ENCODE measurements around the gene LAMP1.
"Not testable (repeated sequence)": the region's sequence is repeated elsewhere in the genome, so short reads cannot be mapped to it uniquely, and the experiment has no call there.

The LAMP1 gene

GRCh38 chr13:113299951-113300350 is 2.9 kb downstream of the LAMP1 start:
- H3K4me3 ChIP-seq (ENCODE audit: low read depth in 1 of 2, low read length in 1 of 2): no peak overlapping the region
- H3K27ac ChIP-seq: no peak overlapping the region
- no peaks in the 10 kb centered on the region for H3K27me3 ChIP-seq
- TF ChIP-seq, protein P1, sequence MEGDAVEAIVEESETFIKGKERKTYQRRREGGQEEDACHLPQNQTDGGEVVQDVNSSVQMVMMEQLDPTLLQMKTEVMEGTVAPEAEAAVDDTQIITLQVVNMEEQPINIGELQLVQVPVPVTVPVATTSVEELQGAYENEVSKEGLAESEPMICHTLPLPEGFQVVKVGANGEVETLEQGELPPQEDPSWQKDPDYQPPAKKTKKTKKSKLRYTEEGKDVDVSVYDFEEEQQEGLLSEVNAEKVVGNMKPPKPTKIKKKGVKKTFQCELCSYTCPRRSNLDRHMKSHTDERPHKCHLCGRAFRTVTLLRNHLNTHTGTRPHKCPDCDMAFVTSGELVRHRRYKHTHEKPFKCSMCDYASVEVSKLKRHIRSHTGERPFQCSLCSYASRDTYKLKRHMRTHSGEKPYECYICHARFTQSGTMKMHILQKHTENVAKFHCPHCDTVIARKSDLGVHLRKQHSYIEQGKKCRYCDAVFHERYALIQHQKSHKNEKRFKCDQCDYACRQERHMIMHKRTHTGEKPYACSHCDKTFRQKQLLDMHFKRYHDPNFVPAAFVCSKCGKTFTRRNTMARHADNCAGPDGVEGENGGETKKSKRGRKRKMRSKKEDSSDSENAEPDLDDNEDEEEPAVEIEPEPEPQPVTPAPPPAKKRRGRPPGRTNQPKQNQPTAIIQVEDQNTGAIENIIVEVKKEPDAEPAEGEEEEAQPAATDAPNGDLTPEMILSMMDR (IDR thresholded peaks at IDR 0.05): no peak
- H3K9me3 ChIP-seq: no peaks in the 10 kb centered on the region
- H3K36me3 ChIP-seq: peaks cover 8% of the 10 kb centered on the region
- H3K4me1 ChIP-seq (ENCODE audit: control insufficient read depth in 1 of 2, insufficient read depth in 1 of 2, low read depth in 1 of 2, low read length in 1 of 2): peaks cover 25 to 27% of the 10 kb centered on the region in 2 experiments

DNA sequence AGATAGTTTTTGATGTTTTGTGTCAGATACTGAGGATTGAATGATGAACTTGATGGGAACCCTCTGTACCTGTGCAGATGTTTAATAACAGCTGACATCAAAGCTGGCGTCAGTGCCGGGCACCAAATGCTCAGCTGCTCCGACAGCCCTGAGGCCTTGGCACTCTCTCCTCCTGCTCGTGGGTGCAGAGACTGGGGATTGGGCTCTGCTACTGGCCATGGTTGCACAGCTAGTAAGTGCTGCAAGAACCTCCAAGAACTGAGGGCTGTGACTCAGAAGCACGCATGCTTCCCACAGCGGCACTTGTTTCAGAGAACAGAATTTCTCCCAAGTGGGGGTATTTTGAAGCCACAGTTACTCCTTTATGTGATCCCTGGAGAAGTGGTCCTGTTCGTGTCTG is 5.9 kb downstream of the LAMP1 start:
- H3K36me3 ChIP-seq: peaks cover 12% of the 10 kb centered on the region
- TF ChIP-seq, protein P1 (IDR thresholded peaks at IDR 0.05): no peak
- no peak overlapping the region for H3K27ac ChIP-seq

GRCh38 chr13:113304121-113304520 is 7.1 kb downstream of the LAMP1 start:
- Histone ChIP-seq H3K27ac (no peak overlapping the region), H3K27me3 (no peaks in the 10 kb centered on the region), H3K36me3 (peaks cover 15% of the 10 kb centered on the region), H3K4me3 (ENCODE audit: low read depth in 1 of 2, low read length in 1 of 2) (no peak overlapping the region), H3K4me1 (ENCODE audit: control insufficient read depth in 1 of 2, insufficient read depth in 1 of 2, low read depth in 1 of 2, low read length in 1 of 2) (no peaks in the 10 kb centered on the region), H3K9me3 (no peaks in the 10 kb centered on the region)
- TF ChIP-seq, protein P1 (IDR thresholded peaks at IDR 0.05): no peak

More for the DNA sequence above, 5.9 kb downstream of the LAMP1 start:
- Histone ChIP-seq H3K9me3 (no peaks in the 10 kb centered on the region), H3K4me1 (ENCODE audit: control insufficient read depth in 1 of 2, insufficient read depth in 1 of 2, low read depth in 1 of 2, low read length in 1 of 2) (peaks cover 9% of the 10 kb centered on the region in 2 experiments), H3K4me3 (ENCODE audit: low read depth in 1 of 2, low read length in 1 of 2) (no peak overlapping the region), H3K27me3 (no peaks in the 10 kb centered on the region)

DNA sequence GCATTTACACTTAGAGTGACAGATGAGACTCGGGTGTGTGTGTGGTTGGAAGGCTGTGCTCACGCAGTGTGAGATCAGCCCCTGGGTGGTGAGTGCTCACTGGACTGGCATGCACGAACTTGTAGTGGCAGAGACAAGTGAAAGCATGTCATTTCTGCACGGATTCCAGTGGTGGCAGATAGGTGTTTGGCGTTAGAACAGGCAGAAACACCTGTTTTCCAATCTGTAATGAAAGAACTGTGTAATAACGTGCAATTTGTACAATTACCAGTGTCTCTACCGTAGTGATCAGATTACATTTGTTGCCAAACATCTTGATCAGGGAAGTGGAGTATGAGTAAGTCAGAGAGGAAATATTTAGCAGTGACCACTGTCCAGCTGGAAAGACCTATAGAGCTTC is 8.2 kb downstream of the LAMP1 start:
- TF ChIP-seq, protein P1 (IDR thresholded peaks at IDR 0.05): no peak
- Histone ChIP-seq H3K36me3 (peaks cover 26% of the 10 kb centered on the region), H3K27me3 (no peaks in the 10 kb centered on the region), H3K4me1 (ENCODE audit: control insufficient read depth in 1 of 2, insufficient read depth in 1 of 2, low read depth in 1 of 2, low read length in 1 of 2) (no peaks in the 10 kb centered on the region), H3K27ac (no peak overlapping the region), H3K4me3 (ENCODE audit: low read depth in 1 of 2, low read length in 1 of 2) (no peak overlapping the region), H3K9me3 (no peaks in the 10 kb centered on the region)

- Histone ChIP-seq H3K4me1 (ENCODE audit: control insufficient read depth in 1 of 2, insufficient read depth in 1 of 2, low read depth in 1 of 2, low read length in 1 of 2) (no peaks in the 10 kb centered on the region), H3K4me3 (ENCODE audit: low read depth in 1 of 2, low read length in 1 of 2) (no peak overlapping the region), H3K27me3 (no peaks in the 10 kb centered on the region), H3K36me3 (peaks cover 48% of the 10 kb centered on the region), H3K9me3 (no peaks in the 10 kb centered on the region), H3K27ac (no peak overlapping the region)
- TF ChIP-seq, protein P1 (IDR thresholded peaks at IDR 0.05): no peak
Measured at GRCh38 chr13:113307491-113307890, 10.5 kb downstream of the LAMP1 start.

DNA sequence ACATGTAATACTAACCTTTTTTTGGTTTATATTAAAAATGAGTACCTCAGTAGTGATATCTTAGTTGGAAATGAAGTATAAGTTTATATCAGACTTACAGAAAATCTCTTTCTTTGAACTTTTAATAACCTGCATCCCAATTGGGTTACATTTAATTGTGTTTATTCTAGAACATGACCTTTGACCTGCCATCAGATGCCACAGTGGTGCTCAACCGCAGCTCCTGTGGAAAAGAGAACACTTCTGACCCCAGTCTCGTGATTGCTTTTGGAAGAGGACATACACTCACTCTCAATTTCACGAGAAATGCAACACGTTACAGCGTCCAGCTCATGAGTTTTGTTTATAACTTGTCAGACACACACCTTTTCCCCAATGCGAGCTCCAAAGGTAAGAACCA is 12.4 kb downstream of the LAMP1 start:
- H3K27me3 ChIP-seq: no peaks in the 10 kb centered on the region
- no peak overlapping the region for H3K4me3 ChIP-seq (ENCODE audit: low read depth in 1 of 2, low read length in 1 of 2)
- H3K27ac ChIP-seq: no peak overlapping the region
- no peaks in the 10 kb centered on the region for H3K4me1 ChIP-seq (ENCODE audit: control insufficient read depth in 1 of 2, insufficient read depth in 1 of 2, low read depth in 1 of 2, low read length in 1 of 2)
- TF ChIP-seq, protein P1 (IDR thresholded peaks at IDR 0.05): no peak
- H3K9me3 ChIP-seq: no peaks in the 10 kb centered on the region
- peaks cover 50% of the 10 kb centered on the region for H3K36me3 ChIP-seq

GRCh38 chr13:113314112-113314511 is 17.1 kb downstream of the LAMP1 start:
- H3K4me1 ChIP-seq (ENCODE audit: control insufficient read depth in 1 of 2, insufficient read depth in 1 of 2, low read depth in 1 of 2, low read length in 1 of 2); H3K9me3 ChIP-seq; H3K27me3 ChIP-seq; H3K27ac ChIP-seq; H3K4me3 ChIP-seq (ENCODE audit: low read depth in 1 of 2, low read length in 1 of 2): not testable (repeated sequence)
- peaks cover 79% of the 10 kb centered on the region for H3K36me3 ChIP-seq

- H3K4me3 ChIP-seq (ENCODE audit: low read depth in 1 of 2, low read length in 1 of 2); H3K27ac ChIP-seq; H3K9me3 ChIP-seq; H3K27me3 ChIP-seq; H3K4me1 ChIP-seq (ENCODE audit: control insufficient read depth in 1 of 2, insufficient read depth in 1 of 2, low read depth in 1 of 2, low read length in 1 of 2): not testable (repeated sequence)
- H3K36me3 ChIP-seq: peaks cover 79% of the 10 kb centered on the region
Measured at GRCh38 chr13:113314895-113315470, 17.9 kb downstream of the LAMP1 start.
